WTC11 (cell line): ENCODE data around the gene TRIM40. TPM values are rescaled to one million over a fixed set of nuclear protein-coding genes. Genes with fewer than 3 reads are reported as not detected.

Experiments used
- ATAC-seq: fragments of 200-7000 bp; cut with Tn5 transposase; 2 replicates; pipeline ENCODE4 v1.10.0; 2021; ENCODE audit warnings: mild to moderate bottlenecking, moderate library complexity
- CTCF ChIA-PET: fragments of 300-600 bp; sonication (Branson Sonifier 250); formaldehyde crosslinking; loops from one replicate; lab custom pipeline; 2021; ENCODE audit warnings: antibody characterized with exemption; lab: Charles Lee
- POLR2A ChIA-PET: fragments of 350-600 bp; sonication (Branson Sonifier 250); formaldehyde crosslinking; loops from one replicate; lab custom pipeline; 2021; ENCODE audit warnings: antibody characterized with exemption; lab: Charles Lee
- DNase-seq: peaks from one replicate; pipeline ENCODE4 v3.0.0; 2021; ENCODE audit warnings: low spot score
- H3K27ac Mint-ChIP-seq: 2 replicates; pipeline ENCODE4 v1.8.0; 2021; ENCODE audit warnings: mixed read lengths
- H3K27me3 Mint-ChIP-seq: 2 replicates; pipeline ENCODE4 v1.8.0; 2021; ENCODE audit warnings: low read depth, mild to moderate bottlenecking, moderate library complexity, mixed read lengths
- H3K36me3 Mint-ChIP-seq: 2 replicates; pipeline ENCODE4 v1.8.0; 2021; ENCODE audit warnings: mixed read lengths
- H3K4me1 Mint-ChIP-seq: 2 replicates; pipeline ENCODE4 v1.8.0; 2022; ENCODE audit warnings: mixed read lengths
- H3K4me3 Mint-ChIP-seq: 2 replicates; pipeline ENCODE4 v1.8.0; 2021; ENCODE audit warnings: mild to moderate bottlenecking, moderate library complexity, mixed read lengths
- H3K9me3 Mint-ChIP-seq: 2 replicates; pipeline ENCODE4 v1.8.0; 2021; ENCODE audit warnings: mixed read lengths
- AFF4 ChIP-seq: sonication (generic); formaldehyde crosslinking; IDR thresholded peaks from 2 replicates; pipeline ENCODE4 v1.8.1; 2023; ENCODE audit warnings: mild to moderate bottlenecking, missing genetic modification reagents, borderline replicate concordance
- ATF2 ChIP-seq: sonication (generic); formaldehyde crosslinking; IDR thresholded peaks from 2 replicates; pipeline ENCODE4 v1.8.1; 2022; ENCODE audit warnings: low read depth, missing genetic modification reagents, borderline replicate concordance
- CBFB ChIP-seq: sonication (generic); formaldehyde crosslinking; IDR thresholded peaks from 2 replicates; pipeline ENCODE4 v1.8.1; 2022; ENCODE audit warnings: mild to moderate bottlenecking, low read depth, missing genetic modification reagents
- E2F1 ChIP-seq: sonication (generic); formaldehyde crosslinking; IDR thresholded peaks from 2 replicates; pipeline ENCODE4 v1.8.0; 2022; ENCODE audit warnings: mild to moderate bottlenecking, missing genetic modification reagents
- ERG ChIP-seq: fragments of 250-450 bp; sonication (Bioruptor Pico); IDR thresholded peaks from 2 replicates; pipeline ENCODE4 v1.8.0; 2021; ENCODE audit warnings: mild to moderate bottlenecking
- ESRRA ChIP-seq: sonication (generic); formaldehyde crosslinking; IDR thresholded peaks from 2 replicates; pipeline ENCODE4 v1.8.1; 2022; ENCODE audit warnings: mild to moderate bottlenecking, missing genetic modification reagents, borderline replicate concordance
- JAZF1 ChIP-seq: fragments of 250-450 bp; sonication (Bioruptor Pico); IDR thresholded peaks from 2 replicates; pipeline ENCODE4 v1.9.0; 2021; ENCODE audit warnings: moderate library complexity, mild to moderate bottlenecking, inconsistent platforms
- JUN ChIP-seq: sonication (generic); formaldehyde crosslinking; IDR thresholded peaks from 2 replicates; pipeline ENCODE4 v1.8.0; 2023; ENCODE audit warnings: mild to moderate bottlenecking, missing genetic modification reagents
- NFATC4 ChIP-seq: fragments of 250-450 bp; sonication (Bioruptor Pico); IDR thresholded peaks from 2 replicates; pipeline ENCODE4 v1.9.0; 2021; ENCODE audit warnings: mild to moderate bottlenecking
- NR3C1 ChIP-seq: sonication (generic); formaldehyde crosslinking; conservative IDR thresholded peaks from 2 replicates; pipeline ENCODE4 v1.8.1; 2023; ENCODE audit warnings: low read depth, mild to moderate bottlenecking, missing genetic modification reagents
- OVOL2 ChIP-seq: fragments of 250-450 bp; sonication (Bioruptor Pico); IDR thresholded peaks from 2 replicates; pipeline ENCODE4 v1.9.0; 2021; ENCODE audit warnings: mild to moderate bottlenecking, borderline replicate concordance
- PREB ChIP-seq: sonication (generic); formaldehyde crosslinking; IDR thresholded peaks from 2 replicates; pipeline ENCODE4 v1.8.1; 2022; ENCODE audit warnings: mild to moderate bottlenecking, missing genetic modification reagents, moderate library complexity, borderline replicate concordance
- PRRX2 ChIP-seq: fragments of 250-450 bp; sonication (Bioruptor Pico); IDR thresholded peaks from 2 replicates; pipeline ENCODE4 v1.8.0; 2021; ENCODE audit warnings: mild to moderate bottlenecking
- SP1 ChIP-seq: sonication (generic); formaldehyde crosslinking; conservative IDR thresholded peaks from 2 replicates; pipeline ENCODE4 v1.8.1; 2022; ENCODE audit warnings: missing genetic modification reagents
- TEAD4 ChIP-seq: sonication (generic); formaldehyde crosslinking; IDR thresholded peaks from 2 replicates; pipeline ENCODE4 v1.8.0; 2022; ENCODE audit warnings: mild to moderate bottlenecking, missing genetic modification reagents
- TP53 ChIP-seq: sonication (generic); formaldehyde crosslinking; IDR thresholded peaks from 2 replicates; pipeline ENCODE4 v1.8.1; 2023; ENCODE audit warnings: mild to moderate bottlenecking, missing genetic modification reagents
- ZNF138 ChIP-seq: sonication (generic); formaldehyde crosslinking; conservative IDR thresholded peaks from 2 replicates; pipeline ENCODE4 v1.8.1; 2022; ENCODE audit warnings: mild to moderate bottlenecking, moderate library complexity, missing genetic modification reagents
- ZNF512 ChIP-seq: sonication (generic); formaldehyde crosslinking; IDR thresholded peaks from 2 replicates; pipeline ENCODE4 v1.8.1; 2022; ENCODE audit warnings: missing genetic modification reagents, borderline replicate concordance
- ZNF671 ChIP-seq: fragments of 250-450 bp; sonication (Bioruptor Pico); IDR thresholded peaks from 2 replicates; pipeline ENCODE4 v1.8.0; 2021; ENCODE audit warnings: mild to moderate bottlenecking
- ZSCAN18 ChIP-seq: fragments of 250-450 bp; sonication (Bioruptor Pico); IDR thresholded peaks from 2 replicates; pipeline ENCODE4 v2.1.2; 2022; ENCODE audit warnings: mild to moderate bottlenecking, moderate library complexity
- total RNA-seq: library from RNA; stranded (reverse); gene quantifications from 3 replicates; pipeline ENCODE4 v1.2.3, GENCODE V29; 2021

Gene TRIM40
- total RNA-seq, 1 experiment from 2014 or later, result not detected

- TF ChIP-seq TP53 (no peak), OVOL2 (CRISPR knock-in tag) (no peak), ZNF671 (CRISPR knock-in tag) (no peak), JUN (no peak), NR3C1 (CRISPR knock-in tag) (no peak), SP1 (CRISPR knock-in tag) (no peak), JAZF1 (CRISPR knock-in tag) (no peak), ATF2 (CRISPR knock-in tag) (no peak), ESRRA (CRISPR knock-in tag) (no peak), ZNF512 (CRISPR knock-in tag) (no peak), PREB (CRISPR knock-in tag) (no peak), ZSCAN18 (CRISPR knock-in tag) (no peak), NFATC4 (CRISPR knock-in tag) (no peak), ZNF138 (no peak), AFF4 (no peak), PRRX2 (CRISPR knock-in tag) (no peak), E2F1 (CRISPR knock-in tag) (no peak), ERG (CRISPR knock-in tag) (no peak), TEAD4 (CRISPR knock-in tag) (no peak), CBFB (no peak)
- CTCF ChIA-PET, result interaction anchor here (0.7 to 1.1 kb wide), 2 partner anchors 22 to 94 kb away, joined by 3 to 4 read pairs; no protein-coding TSS in a partner anchor
- H3K36me3 Mint-ChIP-seq, result peaks cover 45% of the 10 kb centered on the region
Measured at GRCh38 chr6:30196376-30196775, 60.4 kb downstream of the TRIM40 start.

More at GRCh38 chr6:30196376-30196775, 60.4 kb downstream of the TRIM40 start:
- H3K9me3 Mint-ChIP-seq, result no peaks in the 10 kb centered on the region
- peaks cover 12% of the 10 kb centered on the region for H3K4me1 Mint-ChIP-seq
- POLR2A ChIA-PET, result no interaction called here
- H3K27ac Mint-ChIP-seq, result no peak overlapping the region
- H3K27me3 Mint-ChIP-seq, result no peaks in the 10 kb centered on the region
- ATAC-seq, result no peak
- no peak overlapping the region for H3K4me3 Mint-ChIP-seq
- DNase-seq, result no peak
